Testis (tissue), 2 donors: ENCODE measurements around the gene WNT16.

Experiments
- CTCF ChIP-seq, 3 experiments: fragments of 450-650 bp in 2 of 3; fragments of 200-600 bp in 1 of 3; sonication (generic) in 1 of 3; IDR thresholded peaks; one replicate each; pipeline ENCODE4 v1.5.1; 2016 to 2019; ENCODE audit warnings: antibody characterized with exemption in 3 of 3, mild to moderate bottlenecking in 2 of 3, moderate library complexity in 1 of 3
- POLR2A ChIP-seq: fragments of 450-650 bp; IDR thresholded peaks from one replicate; pipeline ENCODE4 v1.6.1; 2017; ENCODE audit warnings: antibody characterized with exemption, mild to moderate bottlenecking, moderate library complexity

- TF ChIP-seq CTCF (IDR thresholded peaks at IDR 0.05) (no peak), POLR2A (no peak)
Observed at GRCh38 chr7:121344093-121344492, 15.3 kb downstream of the WNT16 start.
